CD4-positive, CD25-positive, alpha-beta regulatory T cell (primary cell): Measurements from ENCODE around the gene L3MBTL2. TPM values are rescaled to one million over a fixed set of nuclear protein-coding genes. Genes with fewer than 3 reads are reported as not detected.
A peak's percentile ranks its signal among the peaks of the same experiment; 100 is the strongest.
"Not testable (repeated sequence)": the region's sequence is repeated elsewhere in the genome, so short reads cannot be mapped to it uniquely, and the experiment has no call there.

Experiments
- ATAC-seq, 2 donors: fragments of 150-1000 bp; cut with Tn5 transposase; one replicate each; pipeline ENCODE4 v1.10.0; 2021; ENCODE audit warnings: low read depth in 2 of 2, moderate number of reproducible peaks in 2 of 2, moderate library complexity in 1 of 2
- DNase-seq, 3 donors: peaks; one replicate each; pipeline versions ENCODE4 v3.0.0 to v3.0.0-alpha.2; 2012 to 2022; ENCODE audit warnings: mixed read lengths in 1 of 3
- H3K27ac ChIP-seq: one replicate; pipeline ENCODE4 v1.7.0; 2013; ENCODE audit warnings: mild to moderate bottlenecking, low read length; ENCODE audit not compliant: insufficient read depth, poor library complexity, severe bottlenecking
- H3K27me3 ChIP-seq: one replicate; pipeline ENCODE4 v1.7.0; 2013; ENCODE audit warnings: low read length; ENCODE audit not compliant: control insufficient read depth, insufficient read depth
- H3K36me3 ChIP-seq: one replicate; pipeline ENCODE4 v1.7.0; 2013; ENCODE audit warnings: mild to moderate bottlenecking, low read length, moderate library complexity; ENCODE audit not compliant: control insufficient read depth, insufficient read depth
- H3K4me1 ChIP-seq: 2 replicates; pipeline ENCODE4 v1.7.0; 2013; ENCODE audit warnings: mild to moderate bottlenecking, low read length; ENCODE audit not compliant: insufficient read depth, control insufficient read depth, poor library complexity, severe bottlenecking
- H3K4me3 ChIP-seq: one replicate; pipeline ENCODE4 v1.7.0; 2013; ENCODE audit warnings: low read depth, mild to moderate bottlenecking, low read length, moderate library complexity
- H3K9me3 ChIP-seq, 2 experiments: 1 replicate in 1 of 2; 2 replicates in 1 of 2; pipeline ENCODE4 v1.7.0; 2013; ENCODE audit warnings: low read length in 2 of 2, mild to moderate bottlenecking in 1 of 2, moderate library complexity in 1 of 2; ENCODE audit not compliant: control insufficient read depth in 2 of 2
- H3K27ac Mint-ChIP-seq, 3 donors: one replicate each; pipeline ENCODE4 v1.8.0; 2020 to 2022; ENCODE audit warnings: mild to moderate bottlenecking in 3 of 3, mixed read lengths in 3 of 3, moderate library complexity in 2 of 3
- H3K27me3 Mint-ChIP-seq: one replicate; pipeline ENCODE4 v1.8.0; 2022; ENCODE audit warnings: mild to moderate bottlenecking, mixed read lengths
- H3K36me3 Mint-ChIP-seq: one replicate; pipeline ENCODE4 v1.8.0; 2020; ENCODE audit warnings: mixed read lengths
- H3K4me1 Mint-ChIP-seq, 4 donors: one replicate each; pipeline ENCODE4 v1.8.0; 2020 to 2022; ENCODE audit warnings: mixed read lengths in 4 of 4, mild to moderate bottlenecking in 1 of 4
- H3K4me3 Mint-ChIP-seq, 4 donors: one replicate each; pipeline ENCODE4 v1.8.0; 2020 to 2022; ENCODE audit warnings: mild to moderate bottlenecking in 4 of 4, mixed read lengths in 4 of 4, moderate library complexity in 3 of 4
- H3K9me3 Mint-ChIP-seq, 7 donors: one replicate each; pipeline ENCODE4 v1.8.0; 2020 to 2022; ENCODE audit warnings: mixed read lengths in 7 of 7, mild to moderate bottlenecking in 3 of 7, moderate library complexity in 2 of 7
- polyA plus RNA-seq, 4 donors: library from polyadenylated mRNA; unstranded; fragments of 300-500 nt; fragmentation: Illumina TruSeq; gene quantifications; one replicate each; pipeline ENCODE4 v1.2.3, GENCODE V29; 2021
- total RNA-seq: library from RNA; stranded (reverse); gene quantifications from one replicate; pipeline ENCODE4 v1.2.3, GENCODE V29; 2022

The L3MBTL2 gene
- total and polyA plus RNA-seq, 5 donors from 2014 or later: 26.9 to 35.0 (median 30.4) TPM

- no peaks in the 10 kb centered on the region for H3K27me3 ChIP-seq
- H3K4me3 ChIP-seq: no peak overlapping the region
- Mint-ChIP-seq H3K27me3 (no peaks in the 10 kb centered on the region), H3K4me3 (no peak overlapping the region), H3K27ac (peak overlapping the region in 1 of 3 donors; percentile 73), H3K4me1 (peaks cover 0 to 19% (median 7%) of the 10 kb centered on the region in 4 donors), H3K36me3 (peaks cover 33% of the 10 kb centered on the region), H3K9me3 (no peaks in the 10 kb centered on the region)
- ATAC-seq: no peak
- H3K36me3 ChIP-seq: peaks cover 55% of the 10 kb centered on the region
- H3K9me3 ChIP-seq: no peaks in the 10 kb centered on the region
- no peak overlapping the region for H3K27ac ChIP-seq
- DNase-seq: no peak
- no peaks in the 10 kb centered on the region for H3K4me1 ChIP-seq
These were observed 26.6 kb upstream of the L3MBTL2 start for GRCh38 chr22:41178425-41178975.

GRCh38 chr22:41180362-41180761, 24.8 kb upstream of the L3MBTL2 start:
- H3K36me3 ChIP-seq: peaks cover 36% of the 10 kb centered on the region

GRCh38 chr22:41180926-41181325, 24.2 kb upstream of the L3MBTL2 start:
- no peak for ATAC-seq
- H3K9me3 Mint-ChIP-seq: no peaks in the 10 kb centered on the region

More at GRCh38 chr22:41180362-41180761, 24.8 kb upstream of the L3MBTL2 start:
- Mint-ChIP-seq H3K27ac (peak overlapping the region; percentile 49 to 87 (median 64)), H3K36me3 (peaks cover 22% of the 10 kb centered on the region), H3K4me1 (peaks cover 0 to 13% (median 3%) of the 10 kb centered on the region in 4 donors)
- not testable (repeated sequence) for H3K27ac ChIP-seq, H3K9me3 ChIP-seq, H3K27me3 Mint-ChIP-seq, DNase-seq, H3K4me3 ChIP-seq, ATAC-seq, H3K4me3 Mint-ChIP-seq, H3K27me3 ChIP-seq, H3K9me3 Mint-ChIP-seq, H3K4me1 ChIP-seq

GRCh38 chr22:41181349-41182241, 23.5 kb upstream of the L3MBTL2 start:
- Mint-ChIP-seq H3K27me3 (no peaks in the 10 kb centered on the region), H3K36me3 (peaks cover 18% of the 10 kb centered on the region), H3K27ac (peak overlapping the region in 1 of 3 donors; percentile 73), H3K4me3 (no peak overlapping the region), H3K9me3 (no peaks in the 10 kb centered on the region), H3K4me1 (peaks cover 0 to 8% (median 2%) of the 10 kb centered on the region in 4 donors)
- no peak overlapping the region for H3K27ac ChIP-seq
- no peaks in the 10 kb centered on the region for H3K9me3 ChIP-seq
- ATAC-seq (no peak), DNase-seq (no peak)
- H3K4me3 ChIP-seq: no peak overlapping the region
- peaks cover 24% of the 10 kb centered on the region for H3K36me3 ChIP-seq
- H3K4me1 ChIP-seq: no peaks in the 10 kb centered on the region
- H3K27me3 ChIP-seq: no peaks in the 10 kb centered on the region

More at GRCh38 chr22:41180926-41181325, 24.2 kb upstream of the L3MBTL2 start:
- peak overlapping the region; percentile 64 to 87 (median 73) for H3K27ac Mint-ChIP-seq
- no peak overlapping the region for H3K27ac ChIP-seq
- H3K36me3 ChIP-seq: peaks cover 30% of the 10 kb centered on the region
- no peaks in the 10 kb centered on the region for H3K27me3 Mint-ChIP-seq
- no peaks in the 10 kb centered on the region for H3K9me3 ChIP-seq
- no peak for DNase-seq
- peaks cover 0 to 8% (median 2%) of the 10 kb centered on the region in 4 donors for H3K4me1 Mint-ChIP-seq
- no peak overlapping the region for H3K4me3 Mint-ChIP-seq
- no peak overlapping the region for H3K4me3 ChIP-seq
- H3K36me3 Mint-ChIP-seq: peaks cover 22% of the 10 kb centered on the region
- H3K27me3 ChIP-seq: no peaks in the 10 kb centered on the region
- H3K4me1 ChIP-seq: no peaks in the 10 kb centered on the region

GRCh38 chr22:41184679-41185078, 20.4 kb upstream of the L3MBTL2 start:
- H3K4me3 Mint-ChIP-seq: no peak overlapping the region
- DNase-seq (no peak), ATAC-seq (no peak)
- Histone ChIP-seq H3K36me3 (no peaks in the 10 kb centered on the region), H3K27me3 (no peaks in the 10 kb centered on the region), H3K4me1 (no peaks in the 10 kb centered on the region), H3K4me3 (no peak overlapping the region), H3K27ac (no peak overlapping the region), H3K9me3 (no peaks in the 10 kb centered on the region)
- H3K27ac Mint-ChIP-seq: no peak overlapping the region
- H3K4me1 Mint-ChIP-seq: peaks cover 0 to 4% (median 2%) of the 10 kb centered on the region in 4 donors
- H3K9me3 Mint-ChIP-seq: no peaks in the 10 kb centered on the region
- H3K27me3 Mint-ChIP-seq: no peaks in the 10 kb centered on the region
- H3K36me3 Mint-ChIP-seq: peaks cover 4% of the 10 kb centered on the region

GRCh38 chr22:41191467-41191866, 13.6 kb upstream of the L3MBTL2 start:
- no peaks in the 10 kb centered on the region for H3K27me3 ChIP-seq
- Mint-ChIP-seq H3K36me3 (no peaks in the 10 kb centered on the region), H3K27me3 (peaks cover 10% of the 10 kb centered on the region), H3K4me3 (no peak overlapping the region), H3K4me1 (peaks cover 0 to 6% (median under 1%) of the 10 kb centered on the region in 4 donors), H3K9me3 (no peaks in the 10 kb centered on the region), H3K27ac (no peak overlapping the region)
- no peaks in the 10 kb centered on the region for H3K36me3 ChIP-seq
- no peaks in the 10 kb centered on the region for H3K9me3 ChIP-seq
- no peaks in the 10 kb centered on the region for H3K4me1 ChIP-seq
- H3K27ac ChIP-seq: no peak overlapping the region
- ATAC-seq (no peak), DNase-seq (no peak)
- no peak overlapping the region for H3K4me3 ChIP-seq

GRCh38 chr22:41193829-41194228, 11.3 kb upstream of the L3MBTL2 start:
- Histone ChIP-seq H3K9me3 (no peaks in the 10 kb centered on the region), H3K4me3 (no peak overlapping the region), H3K36me3 (no peaks in the 10 kb centered on the region), H3K27ac (no peak overlapping the region), H3K4me1 (peaks cover 19% of the 10 kb centered on the region), H3K27me3 (no peaks in the 10 kb centered on the region)
- H3K36me3 Mint-ChIP-seq: no peaks in the 10 kb centered on the region
- peaks cover 10% of the 10 kb centered on the region for H3K27me3 Mint-ChIP-seq
- no peak for ATAC-seq
- no peak for DNase-seq
- peak overlapping the region in 1 of 4 donors; percentile 36 for H3K4me3 Mint-ChIP-seq
- H3K4me1 Mint-ChIP-seq: peaks cover 3 to 20% (median 11%) of the 10 kb centered on the region in 4 donors
- H3K9me3 Mint-ChIP-seq: no peaks in the 10 kb centered on the region
- peak overlapping the region in 1 of 3 donors; percentile 43 for H3K27ac Mint-ChIP-seq
